DOHH2 (cell line): ENCODE data around the gene PCGF2.

Source experiments
- CTCF ChIP-seq: fragments of 200-600 bp; sonication (generic); IDR thresholded peaks from one replicate; pipeline ENCODE4 v1.5.1; 2014; ENCODE audit warnings: antibody characterized with exemption, mild to moderate bottlenecking, low read depth, low read length; ENCODE audit not compliant: poor library complexity, severe bottlenecking
- EZH2phosphoT487 ChIP-seq: fragments of 200-600 bp; sonication (generic); IDR thresholded peaks from 2 replicates; pipeline ENCODE4 v1.6.1; 2017; ENCODE audit warnings: borderline replicate concordance, mild to moderate bottlenecking, antibody characterized with exemption, low read length, moderate library complexity, mixed read lengths

- TF ChIP-seq CTCF (no peak), EZH2phosphoT487 (no peak)
Observed at GRCh38 chr17:38724337-38724988, 23.7 kb downstream of the PCGF2 start.
